Smooth muscle cell (in vitro differentiated cells): Measurements from ENCODE around the gene ATG7. TPM values are rescaled to one million over a fixed set of nuclear protein-coding genes. Genes with fewer than 3 reads are reported as not detected.

Experiments
- DNase-seq: peaks from one replicate; lab custom pipeline; 2025; ENCODE audit not compliant: unreplicated experiment; lab: John Stamatoyannopoulos, UW
- H2AFZ ChIP-seq: fragments of 200-600 bp; sonication (generic); 2 replicates; pipeline ENCODE4 v1.6.0; 2016; ENCODE audit warnings: antibody characterized with exemption, low read depth, mild to moderate bottlenecking
- H3F3A ChIP-seq: fragments of 200-600 bp; sonication (generic); 2 replicates; pipeline ENCODE4 v1.6.0; 2017; ENCODE audit warnings: antibody characterized with exemption, low read depth
- H3K27ac ChIP-seq: fragments of 200-600 bp; sonication (generic); 2 replicates; pipeline ENCODE4 v1.5.1; 2016; ENCODE audit warnings: low read depth, mild to moderate bottlenecking
- H3K27me3 ChIP-seq: fragments of 200-600 bp; sonication (generic); 2 replicates; pipeline ENCODE4 v1.6.1; 2016; ENCODE audit warnings: low read depth, mild to moderate bottlenecking
- H3K36me3 ChIP-seq: fragments of 200-600 bp; sonication (generic); 2 replicates; pipeline ENCODE4 v1.5.1; 2016; ENCODE audit warnings: low read depth
- H3K4me1 ChIP-seq: fragments of 200-600 bp; sonication (generic); 2 replicates; pipeline ENCODE4 v1.5.1; 2016; ENCODE audit warnings: low read depth
- H3K4me2 ChIP-seq: fragments of 200-600 bp; sonication (generic); 2 replicates; pipeline ENCODE4 v1.6.0; 2016; ENCODE audit warnings: mild to moderate bottlenecking
- H3K4me3 ChIP-seq: fragments of 200-600 bp; sonication (generic); 2 replicates; pipeline ENCODE4 v1.5.1; 2016; ENCODE audit warnings: mild to moderate bottlenecking
- H3K79me2 ChIP-seq: fragments of 200-600 bp; sonication (generic); 2 replicates; pipeline ENCODE4 v1.6.0; 2016; ENCODE audit warnings: low read depth, mild to moderate bottlenecking
- H3K9ac ChIP-seq: fragments of 200-600 bp; sonication (generic); 2 replicates; pipeline ENCODE4 v1.6.0; 2016; ENCODE audit warnings: low read depth
- H3K9me3 ChIP-seq: fragments of 200-600 bp; sonication (generic); replicated peaks from 2 replicates; pipeline ENCODE4 v1.5.1; 2016; ENCODE audit warnings: low read depth
- H4K20me1 ChIP-seq: fragments of 200-600 bp; sonication (generic); 2 replicates; pipeline ENCODE4 v1.6.0; 2016; ENCODE audit warnings: low read depth
- WGBS: methylation state at CpG from one replicate; pipeline ENCODE4 v1.1.7; 2016; ENCODE audit warnings: low lambda C conversion rate; 5-methylcytosine and 5-hydroxymethylcytosine counted together
- polyA plus RNA-seq: library from polyadenylated mRNA; unstranded; fragments of >200 nt; fragmentation: Nextera tagmentation; extraction: Ambion mirVana; gene quantifications from 2 replicates; pipeline ENCODE4 v1.2.1, GENCODE V29; 2016
- total RNA-seq: library from RNA; depleted of rRNA; stranded (reverse); fragments of >200 nt; gene quantifications from 2 replicates; pipeline ENCODE4 v1.2.3, GENCODE V29; 2014
- TF ChIP-seq, protein P1 (sequence below): fragments of 200-600 bp; sonication (generic); IDR thresholded peaks from 2 replicates; pipeline ENCODE4 v1.5.1; 2017; ENCODE audit warnings: borderline replicate concordance, mild to moderate bottlenecking, antibody characterized with exemption; ENCODE audit not compliant: insufficient read depth, poor library complexity, severe bottlenecking

Gene ATG7
- total and polyA plus RNA-seq, 2 experiments from 2014 or later: 19.4 to 40.3 TPM

DNA sequence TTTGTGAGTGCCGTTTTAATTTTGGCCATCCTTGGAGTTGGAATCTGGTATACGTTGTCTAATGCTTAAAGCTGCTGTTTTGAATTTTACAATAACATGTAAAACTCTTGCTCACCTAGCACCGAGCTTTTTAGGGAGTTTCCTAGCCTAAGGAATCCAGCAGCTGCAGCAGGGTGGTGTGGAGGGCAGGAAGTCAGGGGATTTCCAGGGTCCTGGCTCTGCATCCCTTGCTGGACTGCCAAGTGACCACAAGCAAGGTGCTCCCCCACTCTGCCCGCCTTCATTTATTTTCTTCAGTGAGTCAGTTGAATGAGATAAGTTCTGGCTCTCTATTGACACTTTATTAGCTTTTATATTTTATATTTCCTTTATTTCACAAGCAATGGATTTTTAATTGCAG lies 113.7 kb downstream of the ATG7 start:
- TF ChIP-seq, protein P1, sequence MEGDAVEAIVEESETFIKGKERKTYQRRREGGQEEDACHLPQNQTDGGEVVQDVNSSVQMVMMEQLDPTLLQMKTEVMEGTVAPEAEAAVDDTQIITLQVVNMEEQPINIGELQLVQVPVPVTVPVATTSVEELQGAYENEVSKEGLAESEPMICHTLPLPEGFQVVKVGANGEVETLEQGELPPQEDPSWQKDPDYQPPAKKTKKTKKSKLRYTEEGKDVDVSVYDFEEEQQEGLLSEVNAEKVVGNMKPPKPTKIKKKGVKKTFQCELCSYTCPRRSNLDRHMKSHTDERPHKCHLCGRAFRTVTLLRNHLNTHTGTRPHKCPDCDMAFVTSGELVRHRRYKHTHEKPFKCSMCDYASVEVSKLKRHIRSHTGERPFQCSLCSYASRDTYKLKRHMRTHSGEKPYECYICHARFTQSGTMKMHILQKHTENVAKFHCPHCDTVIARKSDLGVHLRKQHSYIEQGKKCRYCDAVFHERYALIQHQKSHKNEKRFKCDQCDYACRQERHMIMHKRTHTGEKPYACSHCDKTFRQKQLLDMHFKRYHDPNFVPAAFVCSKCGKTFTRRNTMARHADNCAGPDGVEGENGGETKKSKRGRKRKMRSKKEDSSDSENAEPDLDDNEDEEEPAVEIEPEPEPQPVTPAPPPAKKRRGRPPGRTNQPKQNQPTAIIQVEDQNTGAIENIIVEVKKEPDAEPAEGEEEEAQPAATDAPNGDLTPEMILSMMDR: no peak
- Histone ChIP-seq H3K9ac (no peak overlapping the region), H3K4me2 (peak overlapping the region; percentile 35), H4K20me1 (no peaks in the 10 kb centered on the region), H3F3A (peaks cover 8% of the 10 kb centered on the region), H3K4me1 (peaks cover 23% of the 10 kb centered on the region), H3K27ac (peak overlapping the region; percentile 10), H3K36me3 (no peaks in the 10 kb centered on the region), H3K4me3 (no peak overlapping the region), H3K9me3 (no peaks in the 10 kb centered on the region), H3K27me3 (no peaks in the 10 kb centered on the region), H3K79me2 (no peaks in the 10 kb centered on the region), H2AFZ (no peak overlapping the region)
- 61% methylated on average over 4 of the region's 4 CpGs for WGBS
- no peak for DNase-seq

DNA sequence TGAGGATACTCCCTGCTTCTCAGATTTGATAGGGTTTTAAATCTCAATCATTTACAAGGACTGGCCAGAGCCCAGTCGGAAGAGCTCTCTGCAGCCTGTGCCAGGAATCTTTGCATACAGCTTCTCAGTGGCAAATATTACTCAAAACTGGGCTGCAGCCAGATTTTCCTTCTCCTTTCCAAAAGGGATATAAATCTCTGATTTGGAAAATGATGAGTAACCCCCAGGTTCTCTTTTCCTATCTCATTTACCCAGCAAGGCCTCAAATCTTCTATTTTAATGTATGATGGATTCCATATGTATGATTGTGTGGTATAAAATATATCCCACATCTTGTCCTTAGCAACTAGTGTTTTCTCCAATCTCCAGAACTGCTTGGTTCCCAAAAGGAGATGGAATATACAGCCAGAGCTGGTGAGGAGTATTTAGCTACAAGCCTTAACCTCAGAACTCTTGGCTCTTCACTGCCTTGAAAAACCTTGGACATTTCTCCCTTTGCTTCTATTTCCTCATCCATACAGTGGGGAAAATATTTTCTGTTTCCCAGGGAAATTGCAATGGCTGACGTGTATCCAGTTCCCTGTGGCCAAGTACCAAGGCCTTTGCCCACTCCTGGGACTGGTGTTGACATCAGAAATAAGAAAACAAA lies 114.4 kb downstream of the ATG7 start:
- H3F3A ChIP-seq: peaks cover 2% of the 10 kb centered on the region
- H3K4me1 ChIP-seq: peaks cover 17% of the 10 kb centered on the region
- H3K9me3 ChIP-seq: no peaks in the 10 kb centered on the region
- no peaks in the 10 kb centered on the region for H3K79me2 ChIP-seq
- no peaks in the 10 kb centered on the region for H3K27me3 ChIP-seq
- H2AFZ ChIP-seq: no peak overlapping the region
- no peaks in the 10 kb centered on the region for H4K20me1 ChIP-seq
- H3K4me2 ChIP-seq: peak overlapping the region; percentile 35
- WGBS: 71% methylated on average over 2 of the region's 2 CpGs
- H3K27ac ChIP-seq: peak overlapping the region; percentile 10
- no peak for DNase-seq
- no peaks in the 10 kb centered on the region for H3K36me3 ChIP-seq
- TF ChIP-seq, protein P1: no peak
- no peak overlapping the region for H3K4me3 ChIP-seq
- no peak overlapping the region for H3K9ac ChIP-seq

DNA sequence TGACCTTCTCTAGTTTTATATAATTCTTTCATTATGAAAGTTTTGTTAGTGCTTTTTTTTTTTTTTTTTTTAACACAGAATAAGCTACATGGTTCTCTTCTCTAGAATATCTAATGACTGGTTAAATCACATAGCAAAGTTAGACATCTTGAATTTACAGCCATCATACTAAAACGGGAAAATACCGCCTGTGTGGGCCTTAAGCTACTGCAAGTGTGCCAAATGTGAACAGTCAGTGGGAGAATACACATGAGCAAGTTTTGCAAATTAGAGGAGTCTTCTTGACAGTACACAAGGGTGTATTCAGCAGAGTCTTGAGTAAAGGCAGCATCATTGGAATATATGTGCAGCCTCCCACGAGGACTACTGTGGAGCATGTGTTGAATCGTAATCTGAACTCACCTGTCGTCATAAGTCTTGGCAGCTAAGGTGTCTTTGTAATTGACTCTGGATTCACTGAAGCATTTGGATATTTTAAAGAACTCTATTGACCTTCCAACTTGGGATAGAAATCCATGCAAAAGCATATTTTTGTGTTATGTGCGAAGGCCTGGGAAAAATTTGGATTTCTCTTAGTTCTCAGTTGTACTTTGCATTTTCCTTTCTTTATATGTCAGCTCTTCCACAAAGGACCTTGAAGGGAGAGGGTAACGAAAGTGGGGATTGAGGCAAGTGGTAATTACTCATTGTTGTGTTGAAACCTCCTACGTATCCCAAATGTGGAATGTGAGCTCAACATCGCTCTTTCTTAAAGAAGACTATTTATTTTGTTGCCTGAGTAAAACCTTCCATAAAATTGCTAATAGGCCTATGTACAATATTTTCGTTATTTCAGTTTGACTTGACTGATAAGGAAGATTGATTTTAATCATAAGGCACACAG lies 117.4 kb downstream of the ATG7 start:
- Histone ChIP-seq H3K27ac (no peak overlapping the region), H3K9me3 (no peaks in the 10 kb centered on the region), H3K36me3 (no peaks in the 10 kb centered on the region), H3K27me3 (no peaks in the 10 kb centered on the region), H4K20me1 (no peaks in the 10 kb centered on the region), H3K4me1 (peaks cover 28% of the 10 kb centered on the region), H2AFZ (no peak overlapping the region), H3K4me3 (no peak overlapping the region), H3K9ac (no peak overlapping the region), H3K4me2 (peak overlapping the region; percentile 40), H3K79me2 (no peaks in the 10 kb centered on the region), H3F3A (no peaks in the 10 kb centered on the region)
- DNase-seq: no peak
- 77% methylated on average over 10 of the region's 10 CpGs for WGBS
- TF ChIP-seq, protein P1: no peak
